OCI-LY1 (cell line): ENCODE results near the gene KDM7A.

Experiments used
- H2AFZ ChIP-seq: fragments of 200-600 bp; sonication (generic), shearing (Covaris generic); 2 replicates; pipeline ENCODE4 v1.6.0; 2014; ENCODE audit warnings: antibody characterized with exemption, mild to moderate bottlenecking, low read length
- H3F3A ChIP-seq: fragments of 200-600 bp; sonication (generic), shearing (Covaris generic); 2 replicates; pipeline ENCODE4 v1.6.0; 2014; ENCODE audit warnings: mild to moderate bottlenecking, antibody characterized with exemption, low read length, moderate library complexity; ENCODE audit not compliant: insufficient read depth
- H3K27ac ChIP-seq: fragments of 200-600 bp; sonication (generic); 2 replicates; pipeline ENCODE4 v1.5.1; 2014; ENCODE audit warnings: low read length, mixed run types, mild to moderate bottlenecking, low read depth; ENCODE audit not compliant: poor library complexity, severe bottlenecking
- H3K27me3 ChIP-seq: fragments of 200-600 bp; sonication (generic); 2 replicates; pipeline ENCODE4 v1.6.0; 2014; ENCODE audit warnings: antibody characterized with exemption, mild to moderate bottlenecking, low read length, moderate library complexity; ENCODE audit not compliant: insufficient read depth
- H3K36me3 ChIP-seq: fragments of 200-600 bp; sonication (generic); 2 replicates; pipeline ENCODE4 v1.6.1; 2014; ENCODE audit warnings: mild to moderate bottlenecking, antibody characterized with exemption, low read length, moderate library complexity, mixed read lengths; ENCODE audit not compliant: insufficient read depth
- H3K4me1 ChIP-seq: fragments of 200-600 bp; sonication (generic); 2 replicates; pipeline ENCODE4 v1.5.1; 2014; ENCODE audit warnings: mild to moderate bottlenecking, low read length, moderate library complexity; ENCODE audit not compliant: insufficient read depth, severe bottlenecking
- H3K4me2 ChIP-seq: fragments of 200-600 bp; sonication (generic), shearing (Covaris generic); 2 replicates; pipeline ENCODE4 v1.6.1; 2014; ENCODE audit warnings: low read length
- H3K4me3 ChIP-seq: fragments of 200-600 bp; sonication (generic); 2 replicates; pipeline ENCODE4 v1.5.1; 2014; ENCODE audit warnings: low read length, low read depth, mild to moderate bottlenecking, mixed read lengths; ENCODE audit not compliant: poor library complexity, severe bottlenecking
- H3K79me2 ChIP-seq: fragments of 200-600 bp; shearing (Covaris generic); 2 replicates; pipeline ENCODE4 v1.6.1; 2016; ENCODE audit warnings: mixed run types, low read length, mixed read lengths; ENCODE audit not compliant: insufficient read depth
- H3K9ac ChIP-seq: fragments of 200-600 bp; sonication (generic), shearing (Covaris generic); 2 replicates; pipeline ENCODE4 v1.6.1; 2014; ENCODE audit warnings: mild to moderate bottlenecking, low read length, mixed read lengths
- H3K9me2 ChIP-seq: fragments of 200-600 bp; sonication (generic), shearing (Covaris generic); 2 replicates; pipeline ENCODE4 v1.6.1; 2014; ENCODE audit warnings: low read depth, mild to moderate bottlenecking, low read length, mixed read lengths
- H3K9me3 ChIP-seq: fragments of 200-600 bp; shearing (Covaris generic); 2 replicates; pipeline ENCODE4 v1.6.1; 2014; ENCODE audit warnings: low read length, mixed read lengths
- H4K20me1 ChIP-seq: fragments of 200-600 bp; sonication (generic), shearing (Covaris generic); 2 replicates; pipeline ENCODE4 v1.6.0; 2016; ENCODE audit warnings: mild to moderate bottlenecking, low read length; ENCODE audit not compliant: insufficient read depth
- CTCF ChIP-seq: fragments of 200-600 bp; sonication (generic), shearing (Covaris generic); IDR thresholded peaks from 2 replicates; pipeline ENCODE4 v1.5.1; 2017; ENCODE audit warnings: mild to moderate bottlenecking, antibody characterized with exemption, low read length, moderate library complexity, mixed read lengths
- EZH2 ChIP-seq: fragments of 200-600 bp; sonication (generic), shearing (Covaris generic); IDR thresholded peaks from 2 replicates; pipeline ENCODE4 v1.8.0; 2017; ENCODE audit warnings: borderline replicate concordance, mixed run types, mild to moderate bottlenecking, antibody characterized with exemption, low read length, moderate library complexity, mixed read lengths

The KDM7A gene

GRCh38 chr7:140197938-140198337, 21.2 kb upstream of the KDM7A start:
- H3K4me1 ChIP-seq = no peaks in the 10 kb centered on the region
- TF ChIP-seq CTCF (no peak), EZH2 (no peak)

DNA sequence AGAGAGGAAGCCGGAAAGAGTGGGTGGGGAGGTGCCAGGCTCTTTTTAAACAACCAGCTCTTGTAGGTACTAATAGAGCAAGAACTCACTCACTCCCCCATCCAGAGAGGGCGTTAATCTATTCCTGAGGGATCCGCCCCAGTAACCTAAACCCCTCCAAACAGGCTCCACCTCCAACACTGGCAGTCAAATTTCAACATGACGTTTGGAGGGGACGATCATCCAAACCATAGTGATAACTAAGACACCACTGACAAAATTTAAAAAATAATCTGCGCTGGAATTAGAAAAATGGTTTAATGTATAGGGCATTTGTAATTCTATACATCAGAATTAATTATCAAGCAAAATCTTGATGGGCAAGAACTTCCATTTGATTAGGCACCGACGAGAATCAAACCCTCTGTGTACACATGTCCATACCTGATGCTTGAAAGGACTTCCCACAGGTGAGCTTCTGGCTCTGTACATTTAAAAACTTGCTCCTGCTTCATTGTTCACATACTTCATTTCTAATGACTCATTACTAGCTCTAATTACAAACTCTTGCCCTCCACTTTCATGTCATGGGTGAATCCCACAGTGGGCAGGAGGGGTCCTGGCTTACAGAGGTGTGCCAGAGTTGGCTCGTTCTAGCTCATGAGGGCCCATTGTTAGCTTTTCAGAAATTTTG, 20.6 kb upstream of the KDM7A start:
- H3K9ac ChIP-seq = no peak overlapping the region
- H3K79me2 ChIP-seq = no peaks in the 10 kb centered on the region
- H3K4me3 ChIP-seq = no peak overlapping the region
- no peaks in the 10 kb centered on the region; the same call in 1 of the 2 replicates for H3K9me3 ChIP-seq
- TF ChIP-seq CTCF = no peak
- TF ChIP-seq EZH2 = no peak
- no peak overlapping the region for H2AFZ ChIP-seq
- no peaks in the 10 kb centered on the region for H3K4me1 ChIP-seq
- H3K27me3 ChIP-seq = peaks cover 6% of the 10 kb centered on the region; the same call in 1 of the 2 replicates
- H4K20me1 ChIP-seq = no peaks in the 10 kb centered on the region
- H3K27ac ChIP-seq = no peak overlapping the region
- H3K4me2 ChIP-seq = no peak overlapping the region
- H3K36me3 ChIP-seq = no peaks in the 10 kb centered on the region
- H3K9me2 ChIP-seq = no peaks in the 10 kb centered on the region
- H3F3A ChIP-seq = no peaks in the 10 kb centered on the region

More at GRCh38 chr7:140197938-140198337, 21.2 kb upstream of the KDM7A start:
- Histone ChIP-seq H4K20me1 (no peaks in the 10 kb centered on the region), H3K9ac (no peak overlapping the region), H3K27ac (no peak overlapping the region), H3K9me2 (no peaks in the 10 kb centered on the region), H3F3A (no peaks in the 10 kb centered on the region), H3K4me2 (no peak overlapping the region), H3K4me3 (no peak overlapping the region), H3K27me3 (peaks cover 6% of the 10 kb centered on the region; the same call in 1 of the 2 replicates), H2AFZ (no peak overlapping the region), H3K79me2 (no peaks in the 10 kb centered on the region), H3K9me3 (no peaks in the 10 kb centered on the region; the same call in 1 of the 2 replicates), H3K36me3 (no peaks in the 10 kb centered on the region)

DNA sequence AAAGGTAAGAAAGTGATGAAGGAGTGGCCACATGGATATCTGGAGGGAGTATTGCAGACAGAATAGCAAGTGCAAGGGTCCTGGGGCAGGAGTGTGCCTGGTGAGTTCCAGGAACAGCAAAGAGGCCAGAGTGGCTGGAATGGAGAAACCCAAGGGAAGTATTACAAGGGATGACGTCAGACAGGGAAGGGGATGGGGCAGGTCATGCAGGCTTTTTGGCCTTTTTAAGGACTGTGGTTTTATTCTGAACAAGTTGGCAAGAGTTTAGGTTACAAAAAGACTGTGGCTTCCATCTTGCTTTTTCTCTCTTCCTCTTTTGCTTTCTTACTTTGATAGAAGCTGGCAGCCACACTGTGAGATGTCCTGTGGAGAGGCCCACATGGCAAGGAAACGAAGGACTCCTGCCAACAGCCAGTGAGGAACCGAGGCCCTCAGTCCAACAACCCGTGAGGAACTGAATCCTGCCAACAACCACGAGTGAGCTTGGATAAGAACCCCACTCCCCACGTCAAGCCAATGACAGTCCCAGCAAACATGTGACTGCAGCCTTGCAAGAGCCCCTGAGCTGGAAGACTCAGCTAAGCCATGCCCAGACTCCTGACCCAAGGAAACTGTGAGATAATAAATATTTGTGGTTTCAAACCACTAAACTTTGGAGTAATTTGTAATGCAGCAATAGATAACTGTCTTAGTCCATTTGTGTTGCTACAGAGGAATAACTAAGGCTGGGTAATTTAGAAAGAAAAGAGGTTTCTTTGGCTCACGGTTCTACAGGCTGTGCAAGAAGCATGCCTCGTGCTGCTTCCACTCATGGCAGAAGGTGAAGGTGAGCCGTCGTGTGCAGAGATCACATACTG, 19.8 kb upstream of the KDM7A start:
- Histone ChIP-seq H3K27me3 (peaks cover 6% of the 10 kb centered on the region; the same call in 1 of the 2 replicates), H3K9ac (no peak overlapping the region), H3F3A (no peaks in the 10 kb centered on the region), H3K4me1 (no peaks in the 10 kb centered on the region), H4K20me1 (no peaks in the 10 kb centered on the region), H3K36me3 (no peaks in the 10 kb centered on the region), H3K79me2 (no peaks in the 10 kb centered on the region), H2AFZ (no peak overlapping the region), H3K4me2 (no peak overlapping the region), H3K9me3 (no peaks in the 10 kb centered on the region), H3K27ac (no peak overlapping the region), H3K4me3 (no peak overlapping the region), H3K9me2 (no peaks in the 10 kb centered on the region)
- TF ChIP-seq CTCF (no peak), EZH2 (no peak)
